Adrenal gland (tissue), 12 donors: Measurements from ENCODE around the gene BUD31. TPM values are rescaled to one million over a fixed set of nuclear protein-coding genes. Genes with fewer than 3 reads are reported as not detected.
"Not testable (repeated sequence)": the region's sequence is repeated elsewhere in the genome, so short reads cannot be mapped to it uniquely, and the experiment has no call there.

Experiments used
- DNase-seq, 7 donors: peaks; one replicate each; pipeline ENCODE4 v3.0.0-alpha.2; 2019 to 2020
- H3K27ac ChIP-seq, 5 donors: fragments of 200-600 bp; sonication (generic) in 4 of 5; 1 replicate in 3 of 5; 2 replicates in 2 of 5; pipeline versions ENCODE4 v1.5.1 to v1.8.0; 2016 to 2020; ENCODE audit warnings: mild to moderate bottlenecking in 1 of 5
- H3K27me3 ChIP-seq: fragments of 200-600 bp; 2 replicates; pipeline ENCODE4 v1.8.0; 2021
- H3K36me3 ChIP-seq, 2 donors: fragments of 200-600 bp; replicated peaks in 1 of 2; 1 replicate in 1 of 2; 2 replicates in 1 of 2; pipeline versions ENCODE4 v1.5.1 to v1.8.0; 2018 to 2022
- H3K4me1 ChIP-seq, 2 donors: fragments of 200-600 bp; replicated peaks in 1 of 2; 1 replicate in 1 of 2; 2 replicates in 1 of 2; pipeline versions ENCODE4 v1.5.1 to v1.8.0; 2018 to 2021
- H3K4me3 ChIP-seq, 4 donors: fragments of 200-600 bp; sonication (generic) in 3 of 4; one replicate each; pipeline ENCODE4 v1.5.1; 2016 to 2018
- H3K9me3 ChIP-seq, 3 donors: fragments of 200-600 bp; sonication (generic) in 1 of 3; replicated peaks in 1 of 3; 1 replicate in 2 of 3; 2 replicates in 1 of 3; pipeline versions ENCODE4 v1.5.1 to v1.8.0; 2016 to 2021
- CTCF ChIP-seq, 6 experiments: fragments of 450-650 bp in 4 of 6; fragments of 200-600 bp in 2 of 6; sonication (generic) in 1 of 6; IDR thresholded peaks; 1 replicate in 5 of 6; 2 replicates in 1 of 6; pipeline versions ENCODE4 v1.5.1 to v1.8.0; 2016 to 2021; ENCODE audit warnings: antibody characterized with exemption in 6 of 6, mild to moderate bottlenecking in 2 of 6, moderate library complexity in 1 of 6
- POLR2A ChIP-seq, 2 donors: fragments of 450-650 bp; IDR thresholded peaks; one replicate each; pipeline ENCODE4 v1.6.1; 2017; ENCODE audit warnings: antibody characterized with exemption in 2 of 2, mild to moderate bottlenecking in 2 of 2, moderate library complexity in 1 of 2
- WGBS, 4 donors: extraction: QIAGEN DNeasy Blood & Tissue Kit in 2 of 4; methylation state at CpG; one replicate each; pipeline versions ENCODE4 v1.1.5 to v1.1.7; 2013 to 2017; 5-methylcytosine and 5-hydroxymethylcytosine counted together
- intact Hi-C, 2 donors: fragments of 100-400 bp; cut with DNase I; formaldehyde crosslinking; loops; one replicate each; pipeline versions ENCODE4 v1.14.1 to v1.15.0; 2022 to 2023
- polyA plus RNA-seq, 3 donors: library from polyadenylated mRNA; stranded (reverse); fragments of 200-250 nt in 2 of 3; fragments of 350-450 nt in 1 of 3; fragmentation: Illumina TruSeq in 1 of 3; extraction: RNeasy Lipid Tissue Mini Kit (QIAGEN cat#74804) in 1 of 3; gene quantifications; one replicate each; pipeline ENCODE4 v1.2.3, GENCODE V29; 2013 to 2014
- total RNA-seq, 9 donors: library from RNA; depleted of rRNA in 4 of 9; stranded (reverse); fragments of >200 nt in 4 of 9; fragments of 120-200 nt in 1 of 9; fragmentation: NEBNext Ultra II Directional in 1 of 9; extraction: Animal tissue kit (Norgen Biotek cat#: 25700) in 1 of 9; gene quantifications; one replicate each; pipeline versions ENCODE4 v1.1.0 to v1.2.4, GENCODE V29; 2013 to 2023
- donor health status: healthy with polysubstance abuse.
- donor health status: Bipolar disorder and iron deficiency.
- donor health status: DM: yes; HTN: yes; CAD: no.
- donor health status: DM: no; HTN: no; CAD: no.
- donor health status: DM: no; HTN: no; CAD: no.
- donor health status: DM: yes; HTN: yes; CAD: no.

Gene BUD31
- total and polyA plus RNA-seq, 12 donors = 59.0 to 287 (median 86.7) TPM

- intact Hi-C loops = no loop called here
- H3K27ac ChIP-seq = peak overlapping the region; percentile 37 to 94 (median 57)
- H3K4me3 ChIP-seq = no peak overlapping the region
- 27 to 52% (median 43%) methylated on average over 7 of the region's 7 CpGs for whole genome bisulfite sequencing, 4 donors
- DNase-seq = peak in 6 of 7 donors; percentile 53 to 82 (median 64)
- TF ChIP-seq CTCF (IDR thresholded peaks at IDR 0.05) (peak in 1 of 6 experiments; percentile 12), POLR2A (IDR thresholded peaks at IDR 0.05) (peak in 1 of 2 donors; percentile 9)
- H3K27me3 ChIP-seq = no peaks in the 10 kb centered on the region
- no peaks in the 10 kb centered on the region for H3K9me3 ChIP-seq
- H3K4me1 ChIP-seq = peaks cover 16 to 45% of the 10 kb centered on the region in 2 donors
- no peaks in the 10 kb centered on the region for H3K36me3 ChIP-seq
These were observed 29.7 kb upstream of the BUD31 start for GRCh38 chr7:99379043-99379577.

GRCh38 chr7:99379693-99380031, 29.1 kb upstream of the BUD31 start:
- H3K27ac ChIP-seq = peak overlapping the region; percentile 37 to 94 (median 57)
- peaks cover 16 to 45% of the 10 kb centered on the region in 2 donors for H3K4me1 ChIP-seq
- WGBS, 4 donors = 55 to 72% (median 66%) methylated on average over 7 of the region's 7 CpGs
- H3K36me3 ChIP-seq, DNase-seq, H3K27me3 ChIP-seq, H3K9me3 ChIP-seq, intact Hi-C loops: not testable (repeated sequence)
- peak overlapping the region in 1 of 4 donors; percentile 27 for H3K4me3 ChIP-seq

- peak in 5 of 7 donors; percentile 44 to 78 (median 60) for DNase-seq
- H3K36me3 ChIP-seq = no peaks in the 10 kb centered on the region
- H3K27me3 ChIP-seq = no peaks in the 10 kb centered on the region
- H3K9me3 ChIP-seq = no peaks in the 10 kb centered on the region
- peaks cover 16 to 45% of the 10 kb centered on the region in 2 donors for H3K4me1 ChIP-seq
- peak overlapping the region in 1 of 4 donors; percentile 27 for H3K4me3 ChIP-seq
- WGBS, 4 donors = 33 to 49% (median 40%) methylated on average over 11 to 12 of the region's 12 CpGs
- intact Hi-C loops = no loop called here
- TF ChIP-seq POLR2A (IDR thresholded peaks at IDR 0.05) (no peak), CTCF (IDR thresholded peaks at IDR 0.05) (no peak)
- H3K27ac ChIP-seq = peak overlapping the region; percentile 37 to 94 (median 57)
These were observed 28.5 kb upstream of the BUD31 start for GRCh38 chr7:99380032-99380822.

- Histone ChIP-seq H3K9me3 (no peaks in the 10 kb centered on the region), H3K4me1 (peaks cover 16 to 37% of the 10 kb centered on the region in 2 donors), H3K27ac (peak overlapping the region; percentile 7 to 94 (median 57)), H3K4me3 (peak overlapping the region in 1 of 4 donors; percentile 25), H3K36me3 (no peaks in the 10 kb centered on the region), H3K27me3 (no peaks in the 10 kb centered on the region)
- 51 to 73% (median 60%) methylated on average over 11 to 16 of the region's 16 CpGs for WGBS, 4 donors
- intact Hi-C loops = no loop called here
- DNase-seq = peak in 6 of 7 donors; percentile 72 to 86 (median 78)
- TF ChIP-seq POLR2A (IDR thresholded peaks at IDR 0.05) (no peak), CTCF (IDR thresholded peaks at IDR 0.05) (no peak)
These were observed 27.7 kb upstream of the BUD31 start for GRCh38 chr7:99380823-99381663.
